K562 (cell line): ENCODE results near the gene NGRN. TPM values are rescaled to one million over a fixed set of nuclear protein-coding genes. Genes with fewer than 3 reads are reported as not detected.

Experiments
- BMI1 ChIP-seq: fragments of 150-350 bp; IDR thresholded peaks from 2 replicates; pipeline ENCODE4 v1.6.1; 2014; ENCODE audit warnings: low read length
- ETV5 ChIP-seq: sonication (generic); formaldehyde crosslinking; IDR thresholded peaks from 2 replicates; pipeline ENCODE4 v1.4.0; 2020; ENCODE audit warnings: low read depth, mild to moderate bottlenecking, missing genetic modification reagents
- HMG20A ChIP-seq: fragments of 450-650 bp; formaldehyde crosslinking; conservative IDR thresholded peaks from 2 replicates; pipeline ENCODE4 v1.4.0; 2020; ENCODE audit warnings: mild to moderate bottlenecking, mixed read lengths
- NR3C1 ChIP-seq: sonication (generic); formaldehyde crosslinking; IDR thresholded peaks from 2 replicates; pipeline ENCODE4 v1.8.1; 2022; ENCODE audit warnings: missing genetic modification reagents
- PHTF2 ChIP-seq: fragments of 250-450 bp; sonication (Bioruptor Pico); IDR thresholded peaks from 2 replicates; pipeline ENCODE4 v1.5.0; 2021; ENCODE audit warnings: mild to moderate bottlenecking
- SAFB ChIP-seq: fragments of 200-400 bp; formaldehyde crosslinking; IDR thresholded peaks from 2 replicates; pipeline ENCODE4 v1.6.1; 2017; ENCODE audit warnings: low read depth, low read length, borderline replicate concordance
- YBX1 ChIP-seq: fragments of 450-650 bp; IDR thresholded peaks from 2 replicates; pipeline ENCODE4 v1.7.1; 2016; ENCODE audit warnings: mild to moderate bottlenecking
- ZBTB8A ChIP-seq: fragments of 450-650 bp; IDR thresholded peaks from 2 replicates; pipeline ENCODE4 v1.6.1; 2018; ENCODE audit warnings: mild to moderate bottlenecking, moderate library complexity; ENCODE audit not compliant: partially characterized antibody
- ZFP1 ChIP-seq: fragments of 450-650 bp; formaldehyde crosslinking; IDR thresholded peaks from 2 replicates; pipeline ENCODE4 v1.4.0; 2020; ENCODE audit warnings: mild to moderate bottlenecking, mixed read lengths
- ZNF212 ChIP-seq: fragments of 450-650 bp; formaldehyde crosslinking; IDR thresholded peaks from 2 replicates; pipeline ENCODE4 v1.4.0; 2020; ENCODE audit warnings: mild to moderate bottlenecking
- ZNF589 ChIP-seq: fragments of 200-800 bp; sonication (Bioruptor generic); IDR thresholded peaks from 2 replicates; pipeline ENCODE4 v1.6.1; 2016; ENCODE audit warnings: low read depth, missing genetic modification characterization, missing compliant biosample characterization
- ZNF644 ChIP-seq: fragments of 200-800 bp; sonication (Bioruptor generic); IDR thresholded peaks from 2 replicates; pipeline ENCODE4 v1.6.1; 2016; ENCODE audit warnings: low read depth, missing genetic modification characterization, missing compliant biosample characterization
- polyA plus RNA-seq, 8 experiments: library from polyadenylated mRNA; depleted of rRNA in 4 of 8; stranded (reverse) in 5 of 8; unstranded in 3 of 8; fragments of >200 nt; fragmentation: Nextera tagmentation in 2 of 8; fragmentation: Illumina TruSeq in 1 of 8; extraction: Ambion mirVana in 2 of 8; extraction: Trizol in 1 of 8; gene quantifications; 2 replicates each; pipeline versions ENCODE4 v1.2.1 to v1.2.3, GENCODE V29; 2011 to 2014; ENCODE audit warnings: inconsistent platforms in 1 of 8, missing spikeins in 1 of 8
- total RNA-seq, 7 experiments: library from RNA; depleted of rRNA in 6 of 7; stranded (reverse); fragments of >200 nt in 6 of 7; fragmentation: Illumina TruSeq in 2 of 7; extraction: Trizol in 2 of 7; gene quantifications; 2 replicates each; pipeline versions ENCODE4 v1.2.1 to v1.2.3, GENCODE V29; 2011 to 2021; ENCODE audit warnings: low replicate concordance in 1 of 7
- TF ChIP-seq, protein P1 (sequence below): fragments of 450-650 bp; formaldehyde crosslinking; IDR thresholded peaks from 2 replicates; pipeline ENCODE4 v1.4.0; 2020; ENCODE audit warnings: mild to moderate bottlenecking, moderate library complexity
- TF ChIP-seq, protein P2 (sequence below): fragments of 450-650 bp; IDR thresholded peaks from 2 replicates; pipeline ENCODE4 v1.7.0; 2016; ENCODE audit warnings: borderline replicate concordance
- TF ChIP-seq, protein P3 (sequence below): fragments of 250-450 bp; sonication (Bioruptor Pico); IDR thresholded peaks from 2 replicates; pipeline ENCODE4 v1.4.0; 2020; ENCODE audit warnings: mild to moderate bottlenecking, moderate library complexity
- TF ChIP-seq, protein P4 (sequence below): fragments of 450-650 bp; IDR thresholded peaks from 2 replicates; pipeline ENCODE4 v1.6.1; 2016; ENCODE audit warnings: borderline replicate concordance
- TF ChIP-seq, protein P5 (sequence below): sonication (generic); formaldehyde crosslinking; IDR thresholded peaks from 2 replicates; pipeline ENCODE4 v1.8.0; 2022; ENCODE audit warnings: mild to moderate bottlenecking, missing genetic modification reagents
- TF ChIP-seq, protein P6 (sequence below): fragments of 450-650 bp; formaldehyde crosslinking; IDR thresholded peaks from 2 replicates; pipeline ENCODE4 v1.4.0; 2022; ENCODE audit warnings: missing genetic modification characterization

NGRN gene
- total and polyA plus RNA-seq, 9 of the 15 experiments (the other 6 are each of a cell fraction or from before 2014, with no cell fraction given), result 14.0 to 73.4 (median 60.0) TPM

DNA sequence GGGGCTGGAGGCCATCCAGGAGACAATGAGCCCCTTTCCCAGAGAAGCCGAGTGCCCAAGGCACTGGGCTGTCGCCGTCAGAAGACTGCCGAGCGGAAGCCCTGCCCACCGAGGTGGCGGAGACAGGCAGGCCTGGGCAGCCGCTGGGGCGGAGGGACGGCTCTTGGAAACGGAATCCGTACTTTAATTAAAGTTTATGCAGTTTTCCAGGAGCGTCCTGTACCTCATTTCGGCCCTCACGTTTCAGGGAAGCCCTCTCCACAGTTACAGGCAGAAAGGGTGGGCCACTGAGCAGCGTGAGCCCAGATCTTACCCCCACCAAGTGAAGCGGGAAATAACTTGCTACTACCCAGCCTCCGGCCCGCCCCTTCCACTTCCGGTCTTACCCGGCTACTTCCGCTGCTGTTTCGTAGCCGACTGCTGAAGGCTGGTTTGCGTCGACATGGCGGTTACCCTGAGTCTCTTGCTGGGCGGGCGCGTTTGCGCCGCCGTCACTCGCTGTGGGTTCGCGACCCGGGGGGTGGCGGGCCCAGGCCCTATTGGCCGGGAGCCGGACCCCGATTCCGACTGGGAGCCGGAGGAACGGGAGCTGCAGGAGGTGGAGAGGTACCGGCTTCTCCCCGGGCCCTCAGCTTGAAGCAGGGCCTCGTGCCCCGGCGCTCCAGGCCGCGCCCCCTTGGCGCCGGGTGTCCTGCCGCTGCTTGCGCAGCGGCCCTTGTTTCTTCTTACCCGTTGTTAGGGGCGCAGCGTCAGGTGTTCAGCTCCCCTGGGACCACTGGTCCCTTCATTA, at the start of gene NGRN (continued):
- TF ChIP-seq, protein P1, sequence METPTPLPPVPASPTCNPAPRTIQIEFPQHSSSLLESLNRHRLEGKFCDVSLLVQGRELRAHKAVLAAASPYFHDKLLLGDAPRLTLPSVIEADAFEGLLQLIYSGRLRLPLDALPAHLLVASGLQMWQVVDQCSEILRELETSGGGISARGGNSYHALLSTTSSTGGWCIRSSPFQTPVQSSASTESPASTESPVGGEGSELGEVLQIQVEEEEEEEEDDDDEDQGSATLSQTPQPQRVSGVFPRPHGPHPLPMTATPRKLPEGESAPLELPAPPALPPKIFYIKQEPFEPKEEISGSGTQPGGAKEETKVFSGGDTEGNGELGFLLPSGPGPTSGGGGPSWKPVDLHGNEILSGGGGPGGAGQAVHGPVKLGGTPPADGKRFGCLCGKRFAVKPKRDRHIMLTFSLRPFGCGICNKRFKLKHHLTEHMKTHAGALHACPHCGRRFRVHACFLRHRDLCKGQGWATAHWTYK (CRISPR knock-in tag), result no peak; the same call in 1 of the 2 replicates
- TF ChIP-seq ETV5 (CRISPR knock-in tag) (peak; percentile 83), SAFB (no peak), NR3C1 (CRISPR knock-in tag) (no peak), ZNF644 (tag) (peak; percentile 62), YBX1 (no peak), BMI1 (no peak), ZFP1 (CRISPR knock-in tag) (no peak), ZNF589 (no peak; the same call in 1 of the 2 replicates), ZBTB8A (no peak), PHTF2 (CRISPR knock-in tag) (no peak), ZNF212 (no peak), HMG20A (no peak)
- TF ChIP-seq, protein P2, sequence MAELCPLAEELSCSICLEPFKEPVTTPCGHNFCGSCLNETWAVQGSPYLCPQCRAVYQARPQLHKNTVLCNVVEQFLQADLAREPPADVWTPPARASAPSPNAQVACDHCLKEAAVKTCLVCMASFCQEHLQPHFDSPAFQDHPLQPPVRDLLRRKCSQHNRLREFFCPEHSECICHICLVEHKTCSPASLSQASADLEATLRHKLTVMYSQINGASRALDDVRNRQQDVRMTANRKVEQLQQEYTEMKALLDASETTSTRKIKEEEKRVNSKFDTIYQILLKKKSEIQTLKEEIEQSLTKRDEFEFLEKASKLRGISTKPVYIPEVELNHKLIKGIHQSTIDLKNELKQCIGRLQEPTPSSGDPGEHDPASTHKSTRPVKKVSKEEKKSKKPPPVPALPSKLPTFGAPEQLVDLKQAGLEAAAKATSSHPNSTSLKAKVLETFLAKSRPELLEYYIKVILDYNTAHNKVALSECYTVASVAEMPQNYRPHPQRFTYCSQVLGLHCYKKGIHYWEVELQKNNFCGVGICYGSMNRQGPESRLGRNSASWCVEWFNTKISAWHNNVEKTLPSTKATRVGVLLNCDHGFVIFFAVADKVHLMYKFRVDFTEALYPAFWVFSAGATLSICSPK, result no peak
- TF ChIP-seq, protein P3, sequence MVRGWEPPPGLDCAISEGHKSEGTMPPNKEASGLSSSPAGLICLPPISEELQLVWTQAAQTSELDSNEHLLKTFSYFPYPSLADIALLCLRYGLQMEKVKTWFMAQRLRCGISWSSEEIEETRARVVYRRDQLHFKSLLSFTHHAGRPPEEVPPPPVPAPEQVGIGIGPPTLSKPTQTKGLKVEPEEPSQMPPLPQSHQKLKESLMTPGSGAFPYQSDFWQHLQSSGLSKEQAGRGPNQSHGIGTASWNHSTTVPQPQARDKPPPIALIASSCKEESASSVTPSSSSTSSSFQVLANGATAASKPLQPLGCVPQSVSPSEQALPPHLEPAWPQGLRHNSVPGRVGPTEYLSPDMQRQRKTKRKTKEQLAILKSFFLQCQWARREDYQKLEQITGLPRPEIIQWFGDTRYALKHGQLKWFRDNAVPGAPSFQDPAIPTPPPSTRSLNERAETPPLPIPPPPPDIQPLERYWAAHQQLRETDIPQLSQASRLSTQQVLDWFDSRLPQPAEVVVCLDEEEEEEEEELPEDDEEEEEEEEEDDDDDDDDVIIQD, result no peak
- TF ChIP-seq, protein P4, sequence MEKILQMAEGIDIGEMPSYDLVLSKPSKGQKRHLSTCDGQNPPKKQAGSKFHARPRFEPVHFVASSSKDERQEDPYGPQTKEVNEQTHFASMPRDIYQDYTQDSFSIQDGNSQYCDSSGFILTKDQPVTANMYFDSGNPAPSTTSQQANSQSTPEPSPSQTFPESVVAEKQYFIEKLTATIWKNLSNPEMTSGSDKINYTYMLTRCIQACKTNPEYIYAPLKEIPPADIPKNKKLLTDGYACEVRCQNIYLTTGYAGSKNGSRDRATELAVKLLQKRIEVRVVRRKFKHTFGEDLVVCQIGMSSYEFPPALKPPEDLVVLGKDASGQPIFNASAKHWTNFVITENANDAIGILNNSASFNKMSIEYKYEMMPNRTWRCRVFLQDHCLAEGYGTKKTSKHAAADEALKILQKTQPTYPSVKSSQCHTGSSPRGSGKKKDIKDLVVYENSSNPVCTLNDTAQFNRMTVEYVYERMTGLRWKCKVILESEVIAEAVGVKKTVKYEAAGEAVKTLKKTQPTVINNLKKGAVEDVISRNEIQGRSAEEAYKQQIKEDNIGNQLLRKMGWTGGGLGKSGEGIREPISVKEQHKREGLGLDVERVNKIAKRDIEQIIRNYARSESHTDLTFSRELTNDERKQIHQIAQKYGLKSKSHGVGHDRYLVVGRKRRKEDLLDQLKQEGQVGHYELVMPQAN, result peak; percentile 93
- TF ChIP-seq, protein P5, sequence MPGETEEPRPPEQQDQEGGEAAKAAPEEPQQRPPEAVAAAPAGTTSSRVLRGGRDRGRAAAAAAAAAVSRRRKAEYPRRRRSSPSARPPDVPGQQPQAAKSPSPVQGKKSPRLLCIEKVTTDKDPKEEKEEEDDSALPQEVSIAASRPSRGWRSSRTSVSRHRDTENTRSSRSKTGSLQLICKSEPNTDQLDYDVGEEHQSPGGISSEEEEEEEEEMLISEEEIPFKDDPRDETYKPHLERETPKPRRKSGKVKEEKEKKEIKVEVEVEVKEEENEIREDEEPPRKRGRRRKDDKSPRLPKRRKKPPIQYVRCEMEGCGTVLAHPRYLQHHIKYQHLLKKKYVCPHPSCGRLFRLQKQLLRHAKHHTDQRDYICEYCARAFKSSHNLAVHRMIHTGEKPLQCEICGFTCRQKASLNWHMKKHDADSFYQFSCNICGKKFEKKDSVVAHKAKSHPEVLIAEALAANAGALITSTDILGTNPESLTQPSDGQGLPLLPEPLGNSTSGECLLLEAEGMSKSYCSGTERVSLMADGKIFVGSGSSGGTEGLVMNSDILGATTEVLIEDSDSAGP (CRISPR knock-in tag), result no peak
- TF ChIP-seq, protein P6, sequence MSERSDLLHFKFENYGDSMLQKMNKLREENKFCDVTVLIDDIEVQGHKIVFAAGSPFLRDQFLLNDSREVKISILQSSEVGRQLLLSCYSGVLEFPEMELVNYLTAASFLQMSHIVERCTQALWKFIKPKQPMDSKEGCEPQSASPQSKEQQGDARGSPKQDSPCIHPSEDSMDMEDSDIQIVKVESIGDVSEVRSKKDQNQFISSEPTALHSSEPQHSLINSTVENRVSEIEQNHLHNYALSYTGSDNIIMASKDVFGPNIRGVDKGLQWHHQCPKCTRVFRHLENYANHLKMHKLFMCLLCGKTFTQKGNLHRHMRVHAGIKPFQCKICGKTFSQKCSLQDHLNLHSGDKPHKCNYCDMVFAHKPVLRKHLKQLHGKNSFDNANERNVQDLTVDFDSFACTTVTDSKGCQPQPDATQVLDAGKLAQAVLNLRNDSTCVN, result no peak
